ENCODE results near the gene LNP1.
"Not testable (repeated sequence)": the region's sequence is repeated elsewhere in the genome, so short reads cannot be mapped to it uniquely, and the experiment has no call there.

Gene LNP1, protein sequence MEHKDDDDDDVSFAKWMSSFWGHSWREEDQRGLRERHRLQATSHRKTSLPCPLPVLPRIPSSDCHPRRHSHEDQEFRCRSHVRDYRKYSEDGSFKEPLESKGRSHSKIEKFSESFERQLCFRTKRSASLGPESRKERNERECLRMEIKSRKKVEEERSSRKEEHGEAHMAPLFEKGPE

DNA sequence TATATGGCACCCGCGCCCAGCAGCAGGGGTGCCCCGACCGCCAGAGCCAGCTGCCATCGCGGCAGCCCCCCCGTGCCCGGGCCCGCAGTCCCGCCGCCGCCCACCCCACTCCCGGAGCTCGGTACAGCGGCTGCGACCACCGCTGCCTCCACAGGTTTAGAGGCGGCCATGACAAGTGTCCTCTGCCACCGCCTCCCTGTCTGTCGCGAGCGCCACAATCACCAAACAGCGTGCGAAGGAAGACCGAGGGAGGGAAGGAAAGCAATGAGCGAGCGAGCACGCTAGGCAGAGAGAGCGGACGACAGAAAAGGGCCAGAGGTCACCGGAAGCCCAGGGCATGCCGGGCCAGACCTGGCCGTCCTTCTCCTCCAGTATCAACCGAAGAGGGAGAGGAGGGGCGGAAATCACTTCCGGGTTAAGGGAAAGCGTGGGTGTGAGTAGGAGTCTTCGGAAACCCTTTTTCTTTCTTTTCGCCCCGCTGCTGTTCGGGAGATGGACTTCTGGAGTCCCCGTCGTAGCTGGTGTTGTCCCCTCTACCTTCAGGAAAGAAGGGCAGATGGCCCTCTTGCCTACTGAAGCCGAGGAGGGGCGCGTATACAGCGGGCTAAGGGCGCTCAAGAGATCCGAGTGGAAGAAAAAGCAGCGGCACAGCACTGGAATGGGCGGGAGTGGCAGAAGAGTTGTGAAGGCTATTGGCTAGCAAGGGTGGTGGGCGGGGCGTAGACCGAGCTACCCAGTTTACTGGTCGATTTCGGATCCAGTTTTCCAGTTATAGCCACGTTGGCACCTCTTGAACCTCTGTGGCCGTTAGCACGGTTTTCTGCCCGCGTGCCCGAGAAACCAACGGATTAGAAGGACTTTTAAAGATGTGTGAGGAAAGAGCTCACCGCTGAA is at the start of gene LNP1, which contains the start of gene TOMM70:
Gene LNP1 (plus strand): TSS at position 760 of the 894 bp plus-strand sequence. CDS start 28,191 bp downstream, outside the sequence.
Gene TOMM70 (minus strand): TSS at position 310 of the 894 bp plus-strand sequence. CDS start 140 bp downstream, at position 170.
- peak within 1 kb of the TSS; percentile 93 for H3K27ac ChIP-seq
- TF ChIP-seq, protein P1, sequence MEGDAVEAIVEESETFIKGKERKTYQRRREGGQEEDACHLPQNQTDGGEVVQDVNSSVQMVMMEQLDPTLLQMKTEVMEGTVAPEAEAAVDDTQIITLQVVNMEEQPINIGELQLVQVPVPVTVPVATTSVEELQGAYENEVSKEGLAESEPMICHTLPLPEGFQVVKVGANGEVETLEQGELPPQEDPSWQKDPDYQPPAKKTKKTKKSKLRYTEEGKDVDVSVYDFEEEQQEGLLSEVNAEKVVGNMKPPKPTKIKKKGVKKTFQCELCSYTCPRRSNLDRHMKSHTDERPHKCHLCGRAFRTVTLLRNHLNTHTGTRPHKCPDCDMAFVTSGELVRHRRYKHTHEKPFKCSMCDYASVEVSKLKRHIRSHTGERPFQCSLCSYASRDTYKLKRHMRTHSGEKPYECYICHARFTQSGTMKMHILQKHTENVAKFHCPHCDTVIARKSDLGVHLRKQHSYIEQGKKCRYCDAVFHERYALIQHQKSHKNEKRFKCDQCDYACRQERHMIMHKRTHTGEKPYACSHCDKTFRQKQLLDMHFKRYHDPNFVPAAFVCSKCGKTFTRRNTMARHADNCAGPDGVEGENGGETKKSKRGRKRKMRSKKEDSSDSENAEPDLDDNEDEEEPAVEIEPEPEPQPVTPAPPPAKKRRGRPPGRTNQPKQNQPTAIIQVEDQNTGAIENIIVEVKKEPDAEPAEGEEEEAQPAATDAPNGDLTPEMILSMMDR (IDR thresholded peaks at IDR 0.05): no peak
- H3K4me3 ChIP-seq: peak within 1 kb of the TSS; percentile 95
- DNase-seq (ENCODE audit: low spot score): peak; percentile 97

DNA sequence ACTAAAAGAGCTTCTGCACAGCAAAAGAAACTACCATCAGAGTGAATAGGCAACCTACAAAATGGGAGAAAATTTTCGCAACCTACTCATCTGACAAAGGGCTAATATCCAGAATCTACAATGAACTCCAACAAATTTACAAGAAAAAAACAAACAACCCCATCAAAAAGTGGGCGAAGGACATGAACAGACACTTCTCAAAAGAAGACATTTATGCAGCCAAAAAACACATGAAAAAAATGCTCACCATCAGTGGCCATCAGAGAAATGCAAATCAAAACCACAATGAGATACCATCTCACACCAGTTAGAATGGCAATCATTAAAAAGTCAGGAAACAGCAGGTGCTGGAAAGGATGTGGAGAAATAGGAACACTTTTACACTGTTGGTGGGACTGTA is 49.6 kb upstream of the LNP1 start:
- not testable (repeated sequence) for H3K27ac ChIP-seq; H3K4me3 ChIP-seq; DNase-seq (ENCODE audit: low spot score)

DNA sequence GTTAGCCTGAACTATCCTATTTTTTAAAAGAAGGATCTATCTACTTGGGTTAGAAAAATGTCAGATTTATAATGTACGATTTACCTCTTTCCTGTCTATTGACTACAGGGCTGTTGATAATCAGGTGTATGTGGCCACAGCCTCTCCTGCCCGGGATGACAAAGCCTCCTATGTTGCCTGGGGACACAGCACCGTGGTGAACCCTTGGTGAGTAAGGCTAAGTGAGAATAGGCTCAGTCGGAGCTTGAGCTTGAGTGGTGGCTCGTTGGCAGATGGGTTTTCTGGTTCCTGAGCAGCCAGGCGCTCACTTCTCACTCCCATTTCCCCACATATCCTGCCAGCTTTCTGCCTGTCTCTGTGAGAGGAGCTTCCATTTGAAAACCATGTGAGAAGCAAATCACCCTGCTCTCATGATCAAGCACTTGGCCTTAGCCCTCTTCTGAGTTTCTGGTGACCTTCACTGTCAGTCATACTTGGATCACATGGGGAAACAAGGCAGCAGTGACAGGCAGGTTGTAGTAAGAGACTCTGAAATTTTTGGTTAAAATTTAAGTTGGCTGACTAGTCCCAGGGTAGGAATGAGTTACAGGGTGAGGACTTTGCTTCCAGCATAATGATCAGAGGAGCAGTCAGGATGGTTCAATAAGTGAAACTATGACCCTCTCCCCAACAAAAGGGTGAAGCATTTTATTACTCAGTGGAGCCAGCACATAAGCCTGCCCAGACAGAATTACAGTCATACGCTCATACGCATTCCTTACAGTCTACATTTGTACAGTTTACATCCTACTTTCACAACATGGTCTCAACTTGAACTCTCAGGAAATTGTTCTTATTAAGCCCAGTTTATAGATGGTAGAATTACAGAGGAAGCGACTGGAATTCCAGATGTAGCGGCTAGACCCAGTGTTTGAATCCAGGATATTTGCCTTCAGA is 48.8 kb upstream of the LNP1 start:
- Histone ChIP-seq H3K27ac (no peak overlapping the region), H3K4me3 (no peak overlapping the region)
- TF ChIP-seq, protein P1 (IDR thresholded peaks at IDR 0.05): no peak
- no peak for DNase-seq (ENCODE audit: low spot score)

DNA sequence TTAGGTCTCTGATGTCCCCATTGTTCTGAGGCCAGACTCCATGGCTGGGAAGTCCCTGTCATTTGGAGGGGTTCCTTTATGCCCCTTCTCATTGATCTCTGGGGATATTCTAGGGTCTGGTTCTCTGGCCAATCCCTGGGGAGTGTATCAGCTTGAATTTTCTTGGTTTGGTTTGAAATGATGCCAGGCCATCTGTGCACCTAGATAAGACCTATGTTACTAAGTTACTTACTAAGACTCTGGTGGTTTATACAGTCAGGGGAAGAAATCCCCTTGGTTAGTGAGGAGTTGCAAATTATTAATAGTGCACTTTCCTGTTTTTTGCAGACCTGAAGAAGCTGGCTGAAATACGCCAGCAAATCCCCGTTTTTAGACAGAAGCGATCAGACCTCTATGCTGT is 46.5 kb upstream of the LNP1 start:
- TF ChIP-seq, protein P1 (IDR thresholded peaks at IDR 0.05): no peak
- DNase-seq (ENCODE audit: low spot score): no peak
- Histone ChIP-seq H3K4me3 (no peak overlapping the region), H3K27ac (no peak overlapping the region)

DNA sequence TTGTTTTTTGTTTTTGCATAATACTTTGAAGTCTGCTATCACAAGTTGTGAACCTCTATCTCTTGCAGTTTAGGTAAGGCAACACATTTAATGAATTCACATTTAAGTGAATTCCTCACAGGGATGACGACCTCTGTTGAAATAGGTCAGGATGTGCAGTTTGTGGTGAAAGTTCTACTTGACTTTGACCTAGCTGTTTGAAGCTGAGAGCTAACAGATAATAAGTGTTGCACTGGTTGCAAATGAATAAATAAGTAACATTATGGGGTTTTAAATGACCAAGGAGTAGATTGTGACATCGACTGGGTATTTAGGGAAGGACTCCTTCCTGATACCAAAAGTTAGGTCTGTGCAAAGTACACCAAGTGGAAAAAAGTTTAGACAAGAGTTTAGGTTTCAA is 42.9 kb upstream of the LNP1 start:
- TF ChIP-seq, protein P1 (IDR thresholded peaks at IDR 0.05): no peak
- H3K4me3 ChIP-seq: no peak overlapping the region
- no peak for DNase-seq (ENCODE audit: low spot score)
- H3K27ac ChIP-seq: no peak overlapping the region

DNA sequence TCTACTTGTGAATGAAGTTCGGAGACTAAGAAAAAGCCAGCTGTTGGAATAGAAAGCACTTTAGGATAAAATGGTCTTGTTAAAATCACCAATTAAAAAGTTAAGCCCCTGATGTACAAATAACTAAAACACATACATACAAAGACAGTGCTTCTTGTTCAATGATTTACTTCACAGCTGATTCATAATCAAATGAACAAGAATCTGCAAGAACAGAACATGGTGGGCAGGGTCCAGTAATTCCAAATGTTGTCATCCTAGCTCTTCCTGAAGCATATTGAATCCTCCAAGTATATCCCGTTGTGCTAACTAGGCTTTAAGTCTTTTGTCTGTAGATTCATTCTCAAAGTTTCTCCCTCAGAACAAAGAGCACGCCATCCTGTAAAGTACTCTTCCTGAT is 42.3 kb upstream of the LNP1 start:
- H3K27ac ChIP-seq: no peak overlapping the region
- no peak overlapping the region for H3K4me3 ChIP-seq
- DNase-seq (ENCODE audit: low spot score): no peak
- TF ChIP-seq, protein P1 (IDR thresholded peaks at IDR 0.05): no peak

Measured in coronary artery (tissue), 2 donors.